ENCODE data around the gene UBE2S.

- no peak for TF ChIP-seq CTCF (IDR thresholded peaks at IDR 0.05)
- TF ChIP-seq POLR2AphosphoS5 (IDR thresholded peaks at IDR 0.05; ENCODE audit: insufficient read depth in 1 of 2, low read depth in 1 of 2) = no peak
Measured at GRCh38 chr19:55454787-55455243, 47.2 kb upstream of the UBE2S start.
